Measurements from ENCODE around the gene SGO2.
"Not testable (repeated sequence)": the region's sequence is repeated elsewhere in the genome, so short reads cannot be mapped to it uniquely, and the experiment has no call there.

SGO2 gene

DNA sequence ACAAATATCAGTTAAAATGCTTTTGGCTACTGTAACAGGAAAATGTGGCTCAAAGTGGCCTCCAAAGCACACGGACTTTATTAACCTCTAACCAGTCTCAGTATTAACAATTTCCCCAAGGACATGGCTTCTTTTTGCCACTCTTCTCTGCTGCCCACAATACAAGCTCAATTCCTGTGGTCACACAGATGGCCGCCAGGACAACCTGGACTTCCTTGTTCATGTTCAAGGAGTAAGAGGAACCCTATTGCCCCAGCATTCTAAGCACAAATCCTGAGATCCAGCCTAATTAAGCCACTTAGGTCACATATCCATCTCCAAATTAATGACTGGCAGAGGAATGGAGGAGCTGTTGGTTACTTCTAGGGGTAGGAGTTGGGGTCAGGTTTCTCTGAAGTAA lies 98.0 kb downstream of the SGO2 start:
- DNase-seq (ENCODE audit: low spot score) = no peak

DNA sequence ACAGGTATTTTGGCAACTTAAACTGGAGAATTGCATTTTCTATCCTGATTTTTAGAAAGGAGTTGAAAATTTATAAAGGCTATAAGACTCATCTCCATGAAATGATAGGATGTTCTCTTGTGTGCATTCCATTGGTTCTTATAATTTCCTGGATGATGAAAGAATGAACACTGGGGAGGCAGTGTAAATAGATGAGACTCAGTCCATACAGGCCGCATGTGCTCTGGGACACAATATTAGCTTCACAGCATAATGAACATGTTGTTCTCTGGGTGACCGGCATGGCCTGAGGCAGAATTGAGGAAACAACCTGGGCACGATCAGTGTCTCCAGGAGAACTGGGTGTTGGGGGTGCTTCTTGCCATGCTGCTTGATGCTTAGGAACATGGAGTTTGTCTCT lies 98.7 kb downstream of the SGO2 start:
- no peak for DNase-seq (ENCODE audit: low spot score)

DNA sequence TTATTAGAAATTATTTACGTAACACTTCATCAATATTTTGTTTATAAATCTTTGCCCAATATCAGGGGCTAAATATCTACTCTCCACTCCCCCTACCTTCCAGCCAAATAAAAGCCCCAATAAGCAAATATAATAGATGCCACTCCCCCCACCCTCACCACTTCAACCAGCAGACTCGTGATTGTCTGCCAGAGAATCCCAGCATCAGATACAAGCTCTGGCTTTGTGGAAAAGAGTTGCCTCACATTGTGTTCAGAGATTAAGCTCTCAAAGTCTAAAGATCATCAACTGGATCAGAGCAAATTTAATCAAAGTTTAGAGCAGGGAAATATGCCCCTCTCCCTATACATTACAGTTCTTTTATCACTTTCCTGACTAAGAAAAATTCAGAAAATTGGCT lies 99.3 kb downstream of the SGO2 start:
- DNase-seq (ENCODE audit: low spot score) = no peak

DNA sequence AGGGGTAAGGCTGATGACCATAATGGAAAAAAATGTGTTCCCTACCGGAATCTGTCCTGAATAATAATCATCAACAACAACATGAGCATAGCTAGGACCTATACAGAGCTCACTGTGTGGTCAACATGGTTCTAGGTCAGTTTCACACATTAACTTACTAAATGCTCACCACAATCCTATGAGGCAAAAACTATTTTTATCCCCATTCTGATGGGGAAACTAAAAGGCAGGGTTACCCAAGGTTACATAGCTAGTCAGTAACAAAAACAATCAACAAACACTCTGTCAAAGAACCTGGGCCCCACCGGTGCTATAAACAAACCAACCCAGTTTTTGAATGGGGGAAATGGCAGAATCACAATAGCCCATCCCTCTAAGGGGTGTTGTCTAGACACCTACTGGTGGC lies 100.0 kb downstream of the SGO2 start:
- no peak for DNase-seq (ENCODE audit: low spot score)

DNA sequence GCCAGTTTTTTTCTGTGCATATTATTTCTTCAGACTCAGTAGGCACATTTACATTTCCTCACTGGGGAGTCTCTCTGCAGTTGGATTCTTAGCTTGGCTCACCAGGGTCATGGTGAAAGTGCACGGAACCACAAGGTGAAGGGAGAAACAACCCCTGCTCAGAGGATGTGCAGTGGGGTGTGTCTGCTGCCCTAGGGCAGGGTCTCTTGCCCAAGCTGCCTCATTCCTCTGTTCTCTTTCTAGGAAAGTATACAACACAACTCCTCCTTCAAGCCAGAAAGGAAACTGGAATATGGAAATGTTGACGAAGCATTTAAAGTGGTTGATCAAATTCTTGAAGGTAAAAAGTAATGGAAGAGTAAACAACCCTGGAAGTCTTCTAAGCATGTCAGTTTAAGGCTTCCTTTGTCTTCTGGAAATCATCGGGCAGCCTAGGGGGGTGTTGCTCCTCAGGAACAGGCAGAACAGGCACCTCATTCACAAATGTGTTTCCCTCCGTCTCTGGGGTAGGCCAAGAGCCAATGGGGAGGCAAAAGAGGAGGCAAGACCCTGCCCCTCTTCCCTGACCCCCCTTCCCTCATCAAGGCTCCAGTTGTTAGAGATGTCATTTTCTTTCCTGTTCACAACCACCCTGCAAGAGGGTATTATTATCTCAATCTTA lies 101.2 kb downstream of the SGO2 start:
- no peak for DNase-seq (ENCODE audit: low spot score)

DNA sequence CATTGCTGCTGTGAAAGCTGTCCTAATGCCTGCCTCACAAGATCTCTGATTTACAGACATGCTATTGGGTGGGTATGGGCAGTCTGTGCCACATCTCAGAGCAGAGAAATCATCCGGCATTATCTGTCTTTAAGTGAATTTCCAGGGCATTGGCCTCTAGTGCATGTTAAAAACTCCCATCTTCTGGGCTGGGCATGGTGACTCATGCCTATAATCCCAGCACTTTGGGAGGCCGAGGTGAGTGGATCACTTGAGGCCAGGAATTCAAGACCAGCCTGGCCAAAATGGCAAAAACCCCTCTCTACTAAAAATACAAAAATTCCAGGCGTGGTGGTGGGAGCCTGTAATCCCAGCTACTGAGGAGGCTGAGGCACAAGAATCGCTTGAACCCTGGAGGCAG lies 102.5 kb downstream of the SGO2 start:
- DNase-seq (ENCODE audit: low spot score) = not testable (repeated sequence)

DNA sequence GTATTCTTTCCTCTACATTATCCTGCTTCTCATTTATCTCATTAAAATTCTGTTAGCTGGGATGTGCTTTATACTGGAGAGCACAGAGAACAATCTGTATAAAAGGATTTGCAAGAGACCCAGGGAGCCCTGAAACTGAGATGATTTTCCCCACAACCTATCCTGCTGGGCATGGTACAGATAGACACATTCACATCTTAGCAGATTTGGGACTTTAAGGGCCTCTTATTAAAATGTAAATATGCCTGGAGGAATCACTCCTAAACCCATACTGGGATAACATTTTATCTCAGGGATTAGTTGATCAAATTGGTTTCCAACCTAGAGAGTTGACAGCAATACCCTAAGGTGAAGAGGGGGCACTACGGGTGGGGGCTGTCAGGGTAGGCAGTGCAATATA lies 105.3 kb downstream of the SGO2 start:
- no peak for DNase-seq (ENCODE audit: low spot score)
